ENCODE measurements around the gene SNRPA1. TPM values are rescaled to one million over a fixed set of nuclear protein-coding genes. Genes with fewer than 3 reads are reported as not detected.
A peak's percentile ranks its signal among the peaks of the same experiment; 100 is the strongest.

The SNRPA1 gene
- total RNA-seq, 1 donor from 2014 or later: 30.4 TPM

DNA sequence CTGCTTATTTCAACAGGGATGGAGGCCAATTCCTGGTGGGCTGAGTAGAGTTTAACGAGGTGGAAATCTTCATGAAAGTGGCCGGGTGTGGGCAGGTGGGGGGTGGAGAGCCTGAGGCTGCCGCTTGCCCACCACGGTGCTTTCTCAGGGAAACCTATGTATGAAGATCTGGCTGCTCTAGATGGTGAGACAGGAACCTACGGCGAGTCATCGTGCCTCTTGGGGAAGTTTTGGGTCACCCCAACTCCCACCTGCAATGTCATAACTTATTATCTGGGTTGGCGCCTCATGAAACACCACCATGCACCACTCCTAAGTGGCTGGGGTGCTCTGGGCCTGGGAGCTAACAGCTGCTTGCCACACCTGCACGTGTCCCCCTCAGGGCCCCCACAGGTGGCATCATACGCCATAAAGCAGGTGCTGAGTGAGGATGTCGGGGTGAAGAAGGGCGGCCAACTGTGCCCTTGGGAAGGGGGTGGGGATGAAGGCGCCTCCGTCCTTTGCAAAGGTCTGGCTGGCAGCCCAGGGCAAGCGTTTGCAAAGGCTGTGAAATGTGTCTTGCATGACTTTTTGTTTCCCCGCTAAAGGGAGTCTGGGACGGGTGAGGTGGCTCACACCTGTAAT lies 27.9 kb upstream of the SNRPA1 start:
- intact Hi-C loops (cut with DNase I): no loop called here
- no peak for DNase-seq (ENCODE audit: missing footprints)
- ATAC-seq: no peak

DNA sequence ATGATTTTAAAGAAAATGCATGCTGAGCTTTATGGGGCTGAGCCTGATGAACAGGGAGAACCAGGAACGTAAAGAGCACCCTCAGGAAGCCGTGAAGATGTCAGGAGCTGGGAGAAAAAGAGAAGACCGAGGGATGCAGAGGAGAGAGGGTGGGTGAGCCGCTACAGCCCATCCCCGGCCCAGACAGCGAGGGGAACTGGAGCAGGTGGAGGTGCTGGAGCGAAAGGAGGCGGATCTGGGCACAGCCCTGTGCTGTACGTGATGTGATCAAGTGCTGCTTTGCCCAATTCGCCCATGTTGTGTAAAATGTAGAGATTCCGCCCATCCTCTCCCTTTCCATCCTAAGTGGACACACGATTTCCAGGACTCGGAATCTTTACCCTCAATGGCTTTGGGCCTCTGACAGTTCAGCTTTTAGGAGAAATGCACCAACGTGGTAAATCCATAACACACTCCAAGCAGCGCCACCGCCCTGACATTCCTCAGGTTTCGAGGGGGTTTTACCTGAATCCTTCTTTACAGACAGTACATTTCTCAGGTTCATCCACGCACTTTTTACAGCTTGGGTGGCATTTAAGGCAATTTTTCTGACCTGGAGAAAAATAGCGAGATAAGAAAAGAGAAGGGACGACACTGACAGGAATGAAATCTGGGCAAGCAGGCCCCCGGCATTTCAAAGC lies 27.1 kb upstream of the SNRPA1 start:
- no peak for ATAC-seq
- intact Hi-C loops (cut with DNase I): no loop called here
- no peak for DNase-seq (ENCODE audit: missing footprints)

DNA sequence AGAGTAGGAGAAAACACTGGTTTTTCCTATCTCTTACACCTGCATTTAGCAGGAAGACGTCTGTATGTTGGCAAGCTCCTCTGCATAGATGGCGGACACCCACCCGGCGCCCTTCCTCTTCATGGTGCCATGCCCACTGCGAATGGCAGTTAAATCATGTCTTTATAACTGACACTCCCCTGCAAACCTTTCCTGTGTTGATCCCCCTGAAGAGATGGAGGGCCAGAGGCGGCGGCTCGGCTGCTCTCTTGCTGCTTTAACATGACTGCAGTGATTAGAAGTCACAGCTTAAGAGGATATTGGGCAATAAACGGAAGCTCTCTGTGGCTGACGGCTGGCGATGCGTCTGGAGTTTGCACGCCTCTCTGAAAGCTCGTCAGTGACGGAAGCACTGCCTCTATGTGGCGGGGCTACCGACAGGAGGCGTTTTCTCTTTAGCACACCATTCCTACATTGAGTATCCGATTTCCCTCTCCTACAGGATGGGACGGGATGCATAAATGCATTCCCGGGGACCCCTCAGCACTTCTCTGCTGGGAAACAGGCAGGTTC lies 25.5 kb upstream of the SNRPA1 start:
- peak; percentile 30 for ATAC-seq
- intact Hi-C loops (cut with DNase I): no loop called here
- peak; percentile 83 for DNase-seq (ENCODE audit: missing footprints)

- ATAC-seq (no peak), DNase-seq (ENCODE audit: missing footprints) (no peak)
- intact Hi-C loops (cut with DNase I): no loop called here
Measured at GRCh38 chr15:101318839-101319238, 23.8 kb upstream of the SNRPA1 start.

- intact Hi-C loops (cut with DNase I): no loop called here
- DNase-seq (ENCODE audit: missing footprints): no peak
- ATAC-seq: no peak
Measured at GRCh38 chr15:101318147-101318819, 23.2 kb upstream of the SNRPA1 start.

DNA sequence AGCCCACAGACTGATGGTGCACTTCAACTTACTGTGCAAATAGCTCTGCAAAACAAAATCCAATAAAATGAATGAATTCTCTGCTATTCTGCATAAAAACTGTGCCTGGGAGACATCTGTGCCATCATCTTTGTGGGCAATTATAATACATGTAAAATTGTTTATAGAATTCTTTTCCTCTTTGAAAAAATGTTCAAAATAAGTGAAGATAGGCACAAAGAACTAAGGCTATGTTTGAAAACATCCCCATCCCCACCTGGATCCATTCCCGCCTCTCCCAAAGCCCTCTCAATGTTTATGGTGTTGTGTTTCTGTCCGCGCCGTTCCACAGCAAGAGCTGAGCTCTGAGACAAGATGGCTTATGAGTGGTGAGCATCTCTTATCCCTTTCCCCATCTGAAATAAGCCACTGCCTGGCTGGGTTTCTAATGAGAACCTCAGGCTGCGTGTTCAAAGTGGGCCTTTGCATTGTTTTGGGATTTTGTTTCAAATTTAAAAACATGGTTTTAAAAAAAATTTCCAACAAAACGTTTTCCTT lies 22.4 kb upstream of the SNRPA1 start:
- no peak for DNase-seq (ENCODE audit: missing footprints)
- intact Hi-C loops (cut with DNase I): no loop called here
- ATAC-seq: no peak

- intact Hi-C loops (cut with DNase I): no loop called here
- no peak for DNase-seq (ENCODE audit: missing footprints)
- ATAC-seq: no peak
Measured at GRCh38 chr15:101316529-101316928, 21.5 kb upstream of the SNRPA1 start.

DNA sequence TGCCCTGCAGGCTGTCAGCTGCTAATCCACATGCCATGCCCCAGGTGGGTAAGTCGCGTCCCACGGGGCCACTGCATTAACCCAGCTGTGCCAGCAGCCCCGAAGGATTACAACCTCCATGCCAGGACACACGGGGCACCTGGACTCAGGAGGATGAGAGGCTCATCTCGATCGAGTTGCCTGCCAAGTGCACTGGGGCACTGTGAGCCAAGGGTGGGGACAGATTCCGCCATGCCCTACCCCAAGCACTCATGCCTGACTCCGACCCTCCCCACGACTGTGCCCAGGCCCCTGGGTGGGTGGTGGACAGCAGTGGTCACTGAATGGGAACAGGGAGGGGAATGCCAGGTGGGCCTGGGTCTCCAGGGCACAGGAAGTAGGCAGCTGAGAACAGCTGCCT lies 20.7 kb upstream of the SNRPA1 start:
- DNase-seq (ENCODE audit: missing footprints) (no peak), ATAC-seq (no peak)
- intact Hi-C loops (cut with DNase I): no loop called here

GRCh38 chr15:101314336-101315125 lies 19.5 kb upstream of the SNRPA1 start:
- intact Hi-C loops (cut with DNase I): no loop called here
- no peak for DNase-seq (ENCODE audit: missing footprints)
- ATAC-seq: no peak

- intact Hi-C loops (cut with DNase I): no loop called here
- ATAC-seq: no peak
- no peak for DNase-seq (ENCODE audit: missing footprints)
Measured at GRCh38 chr15:101313041-101313761, 18.2 kb upstream of the SNRPA1 start.

DNA sequence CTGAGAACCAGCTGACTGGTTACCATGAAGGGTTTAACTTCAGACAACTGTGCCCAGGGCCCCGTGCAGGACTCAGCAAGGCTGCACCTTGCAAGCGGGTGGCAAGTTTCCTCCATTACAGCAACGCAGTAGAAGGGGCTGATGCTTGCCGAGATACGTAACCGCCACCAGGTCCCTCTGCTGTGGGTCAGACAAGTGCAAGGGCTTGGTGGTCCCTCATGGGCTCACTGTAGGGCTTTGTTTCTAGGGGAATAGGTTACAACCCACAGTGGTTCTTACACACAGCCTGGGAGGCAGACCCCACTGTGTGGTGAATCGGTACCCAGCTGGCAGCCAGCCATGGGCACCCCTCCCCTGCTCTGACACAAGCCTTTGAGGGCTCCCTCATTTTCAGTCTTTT lies 15.5 kb upstream of the SNRPA1 start:
- intact Hi-C loops (cut with DNase I): no loop called here
- no peak for ATAC-seq

DNA sequence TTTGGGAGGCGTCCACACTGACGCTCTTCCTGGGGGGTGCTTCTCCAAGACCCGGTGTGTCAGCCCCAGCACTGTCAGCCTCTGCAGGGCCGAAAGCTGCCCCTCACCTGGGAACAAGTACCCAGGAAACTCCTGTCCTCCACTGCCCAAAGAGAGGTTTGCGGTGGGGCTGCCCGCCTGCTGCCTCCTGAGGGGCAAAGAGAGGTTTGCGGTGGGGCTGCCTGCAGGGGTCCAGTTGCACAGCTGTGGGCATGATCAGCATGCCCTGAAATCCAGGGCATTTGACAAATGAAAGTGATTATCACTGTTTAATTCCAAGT lies 15.1 kb upstream of the SNRPA1 start:
- intact Hi-C loops (cut with DNase I): no loop called here
- ATAC-seq (no peak), DNase-seq (ENCODE audit: missing footprints) (no peak)

More for the DNA sequence above, 15.5 kb upstream of the SNRPA1 start:
- no peak for DNase-seq (ENCODE audit: missing footprints)

DNA sequence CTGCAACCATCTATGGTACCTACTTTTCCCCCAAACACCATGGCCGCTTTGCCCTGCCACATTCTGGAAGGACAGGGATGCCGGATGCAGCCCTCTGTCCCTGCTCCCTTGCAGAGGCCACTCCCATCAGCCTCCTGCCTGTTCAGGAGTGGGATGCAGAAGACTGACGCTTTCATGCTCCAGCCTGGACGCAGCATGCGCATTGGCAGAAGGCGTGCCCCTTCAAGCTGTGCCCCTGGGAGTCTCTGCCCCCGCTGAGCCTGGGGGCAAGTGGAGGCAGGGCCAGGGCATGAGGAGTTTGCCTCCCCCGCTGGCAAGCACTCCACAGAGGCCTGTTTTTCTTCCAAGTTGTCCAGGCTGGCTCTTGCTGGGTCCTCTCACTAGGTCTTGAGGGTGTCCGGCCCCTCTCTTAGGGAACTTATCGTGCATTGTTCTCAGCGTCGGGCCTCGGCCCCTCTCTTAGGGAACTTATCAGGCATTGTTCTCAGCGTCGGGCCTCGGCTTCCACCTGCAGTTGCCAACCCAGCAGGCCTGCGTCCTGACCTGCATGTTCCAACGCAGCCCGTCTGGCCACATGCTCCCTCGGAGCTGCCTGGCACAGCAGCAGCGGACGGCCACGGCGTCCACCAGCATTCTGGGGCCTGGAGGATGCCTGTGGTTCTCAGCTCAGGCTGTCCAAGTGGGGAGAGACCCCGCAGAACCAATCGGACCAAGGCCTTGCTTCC lies 14.6 kb upstream of the SNRPA1 start:
- intact Hi-C loops (cut with DNase I): no loop called here
- ATAC-seq: no peak
- DNase-seq (ENCODE audit: missing footprints): no peak

DNA sequence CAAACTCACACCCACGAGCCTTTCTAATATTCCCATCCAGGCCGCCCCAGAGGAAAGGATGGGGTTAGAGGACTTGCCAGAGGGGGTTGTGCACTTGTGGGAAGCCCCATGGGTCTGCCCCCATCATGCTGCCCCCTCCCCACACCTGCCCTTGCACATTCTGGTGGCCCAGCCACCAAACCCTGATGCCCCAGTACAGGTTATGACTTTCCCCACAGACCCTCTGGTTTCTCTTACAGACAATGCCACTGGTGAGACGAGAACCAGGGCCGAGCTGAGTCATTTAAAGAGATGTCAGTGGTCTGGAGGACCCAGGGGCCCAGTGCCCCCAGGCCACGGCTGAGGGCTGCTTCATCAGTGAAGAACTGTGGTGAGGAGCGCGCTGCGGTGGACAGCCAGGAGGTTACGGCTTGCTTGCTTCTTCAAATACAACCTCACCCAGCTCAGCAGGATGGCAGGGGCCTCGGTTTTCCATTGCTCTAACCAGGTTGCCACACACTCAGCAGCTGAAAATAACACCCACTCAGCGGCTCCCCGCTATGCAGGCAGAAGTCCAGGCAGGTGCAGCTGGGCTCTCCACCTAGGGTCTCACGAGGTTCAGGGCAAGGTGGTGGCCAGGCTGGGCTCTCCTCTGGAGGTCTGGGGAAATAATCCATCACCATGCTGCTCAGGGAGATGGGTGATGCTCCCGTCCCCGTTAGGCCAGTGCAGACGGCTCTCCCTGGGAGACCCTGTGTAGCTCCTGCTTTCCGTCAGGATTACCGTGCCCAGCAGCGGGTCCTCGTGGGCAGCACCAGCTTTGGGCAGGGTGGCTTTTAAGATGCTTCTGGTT lies 13.8 kb upstream of the SNRPA1 start:
- intact Hi-C loops (cut with DNase I): no loop called here
- ATAC-seq: no peak
- no peak for DNase-seq (ENCODE audit: missing footprints)

- intact Hi-C loops (cut with DNase I): no loop called here
- DNase-seq (ENCODE audit: missing footprints): no peak
Measured at GRCh38 chr15:101307897-101308603, 13.0 kb upstream of the SNRPA1 start.

DNA sequence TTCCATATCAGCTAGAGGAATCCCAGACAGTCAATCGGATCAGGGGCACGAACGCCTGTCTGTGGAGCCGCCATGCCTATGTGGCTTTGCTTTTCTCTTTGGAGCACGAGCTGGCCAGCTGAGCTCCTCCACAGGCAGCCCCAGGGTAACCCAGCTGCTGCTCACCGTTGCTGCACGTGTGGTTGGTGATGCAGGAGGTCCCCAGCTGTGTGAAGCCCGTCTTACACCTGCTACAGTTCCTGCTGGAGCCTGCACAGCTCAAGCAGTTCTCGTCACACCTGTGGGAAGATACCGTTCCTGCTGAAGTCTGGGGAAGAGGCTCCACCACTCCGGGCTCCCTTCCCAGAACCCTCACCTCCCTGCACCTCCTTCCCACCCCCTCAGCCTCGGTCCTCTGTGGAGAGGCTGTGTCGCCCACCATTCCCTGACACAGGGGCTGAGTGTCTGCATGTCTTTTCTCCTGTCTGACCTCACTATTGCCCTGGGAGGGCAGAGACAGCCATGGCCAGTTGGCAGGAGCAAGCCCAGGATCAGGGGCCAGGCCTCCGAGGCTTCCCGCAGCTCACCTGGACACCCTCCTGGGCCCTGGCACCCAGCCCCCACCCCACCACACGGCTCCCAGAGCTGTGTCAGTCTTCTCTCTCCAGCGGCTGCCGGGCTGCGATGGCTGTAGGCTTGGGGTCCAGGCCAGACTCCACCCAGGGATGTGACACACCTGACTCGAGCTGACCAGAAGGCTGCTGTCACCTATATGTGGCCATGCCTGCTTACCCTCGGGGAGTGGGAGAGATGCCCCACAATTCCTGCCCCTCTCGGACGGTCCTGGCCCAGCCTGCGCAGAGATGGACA lies 12.2 kb upstream of the SNRPA1 start:
- ATAC-seq (peak; percentile 14), DNase-seq (ENCODE audit: missing footprints) (no peak)
- intact Hi-C loops (cut with DNase I): no loop called here

More at GRCh38 chr15:101307897-101308603, 13.0 kb upstream of the SNRPA1 start:
- no peak for ATAC-seq

Data from Right ventricle myocardium inferior (tissue), 1 donor.